Skeletal muscle cell (primary cell): ENCODE data around the gene SEPHS1.
"Not testable (repeated sequence)": the region's sequence is repeated elsewhere in the genome, so short reads cannot be mapped to it uniquely, and the experiment has no call there.

Experiments used
- DNase-seq: peaks from one replicate; pipeline ENCODE4 v3.0.0-alpha.2; 2010; ENCODE audit warnings: low read depth
- H3K4me3 ChIP-seq: 2 replicates; pipeline ENCODE4 v1.5.1; 2011; ENCODE audit warnings: low read depth, mild to moderate bottlenecking, control low read depth, low read length, moderate library complexity

SEPHS1 gene

DNA sequence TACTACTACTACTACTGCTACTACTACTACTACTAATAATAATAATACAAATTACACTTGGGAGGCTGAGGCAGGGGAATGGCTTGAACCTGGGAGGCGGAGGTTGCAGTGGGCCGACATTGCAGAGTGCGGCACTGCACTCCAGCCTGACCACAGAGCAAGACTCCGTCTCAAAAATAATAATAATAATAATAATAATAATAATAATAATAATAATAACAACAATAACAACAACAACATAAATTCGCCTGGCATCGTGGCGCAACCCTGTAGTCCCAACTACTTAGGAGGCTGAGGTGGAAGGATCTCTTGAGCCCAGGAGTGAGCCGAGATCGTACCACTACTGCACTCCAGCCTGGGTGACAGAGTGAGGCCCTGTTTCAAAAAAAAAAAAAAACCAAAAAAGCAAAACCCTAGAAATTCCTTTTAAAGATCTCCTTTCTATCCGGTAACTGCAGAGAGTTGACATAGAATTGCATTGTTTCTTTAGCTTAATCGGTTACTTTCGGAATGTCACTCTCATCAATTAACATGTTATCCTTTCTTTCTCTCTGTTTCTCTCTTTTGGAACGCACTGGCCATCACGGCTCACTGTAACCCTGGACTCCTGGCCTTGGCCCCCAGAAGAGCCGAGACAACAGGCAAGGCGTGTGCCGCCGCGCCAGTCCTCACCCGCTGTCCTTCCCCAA is 49.2 kb downstream of the SEPHS1 start:
- no peak for DNase-seq
- peak overlapping the region; percentile 70 for H3K4me3 ChIP-seq

DNA sequence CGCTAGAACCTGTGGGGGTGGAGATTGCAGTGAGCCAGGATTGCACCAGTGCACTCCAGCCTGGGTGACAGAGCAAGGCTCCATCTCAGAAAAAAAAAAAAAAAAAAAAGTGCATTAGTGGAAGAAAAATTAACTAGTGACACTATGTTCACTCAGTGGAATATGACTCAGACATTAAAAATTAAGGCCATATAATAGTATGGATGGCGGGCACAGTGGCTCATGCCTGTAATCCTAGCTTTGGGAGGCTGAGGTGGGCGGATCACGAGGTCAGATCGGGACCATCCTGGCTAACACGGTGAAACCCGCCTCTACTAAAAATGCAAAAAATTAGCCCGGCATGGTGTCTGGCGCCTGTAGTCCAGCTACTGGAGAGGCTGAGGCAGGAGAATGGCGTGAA is 51.6 kb downstream of the SEPHS1 start:
- H3K4me3 ChIP-seq: no peak overlapping the region
- DNase-seq: no peak

- DNase-seq: no peak
- H3K4me3 ChIP-seq: no peak overlapping the region
Observed at GRCh38 chr10:13294784-13295183, 53.3 kb downstream of the SEPHS1 start.

- no peak for DNase-seq
- H3K4me3 ChIP-seq: no peak overlapping the region
Observed at GRCh38 chr10:13291821-13292773, 56.0 kb downstream of the SEPHS1 start.

DNA sequence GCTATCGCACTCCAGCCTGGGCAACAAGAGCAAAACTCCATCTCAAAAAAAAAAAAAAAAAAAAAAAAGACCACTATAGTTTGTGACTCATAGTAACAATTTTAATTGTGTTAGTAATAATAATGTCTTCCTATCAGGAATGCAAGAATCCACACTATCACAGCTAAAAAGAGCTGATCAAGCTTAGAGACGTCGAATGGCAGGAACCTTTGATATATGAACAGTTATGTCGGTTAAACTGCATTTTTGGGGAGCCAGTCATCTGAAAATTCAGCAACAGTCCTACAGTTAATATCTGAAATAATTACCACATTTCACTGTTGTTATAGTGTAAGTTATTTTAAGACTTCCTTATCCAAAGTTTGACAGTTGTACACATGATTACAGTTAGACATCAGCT is 57.0 kb downstream of the SEPHS1 start:
- DNase-seq: no peak
- H3K4me3 ChIP-seq: no peak overlapping the region

GRCh38 chr10:13284050-13284449 is 64.0 kb downstream of the SEPHS1 start:
- no peak overlapping the region for H3K4me3 ChIP-seq
- DNase-seq: no peak

- DNase-seq, H3K4me3 ChIP-seq: not testable (repeated sequence)
Observed at GRCh38 chr10:13282348-13282747, 65.7 kb downstream of the SEPHS1 start.

DNA sequence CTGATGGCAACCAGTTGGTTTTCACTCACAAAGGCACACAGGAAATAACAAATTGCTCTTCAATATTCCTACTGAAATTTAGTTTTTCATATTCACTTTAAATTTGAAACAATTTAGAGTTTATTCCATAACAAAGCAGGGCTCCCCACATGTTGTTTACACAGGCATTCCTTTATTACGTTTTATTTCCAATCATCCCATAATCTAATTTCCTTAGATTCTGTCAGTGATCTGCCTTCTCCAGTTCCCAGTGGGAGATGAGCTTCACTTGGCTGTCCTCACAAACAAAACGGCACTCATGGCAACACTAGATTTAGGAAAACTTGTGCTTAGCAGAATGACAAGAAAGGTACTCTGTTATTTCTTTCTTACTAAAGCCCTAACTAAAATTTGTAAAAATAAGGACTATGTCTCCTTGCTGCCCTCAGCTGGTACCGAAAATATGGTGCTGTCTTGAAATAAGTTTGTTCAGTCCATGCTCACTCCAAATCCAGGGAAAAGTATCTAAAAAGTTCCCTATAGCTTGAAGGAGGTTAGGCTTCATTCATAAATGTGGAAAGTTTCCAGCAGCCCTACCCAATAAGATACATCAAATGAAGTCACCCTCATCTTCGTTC is 71.2 kb downstream of the SEPHS1 start:
- H3K4me3 ChIP-seq: no peak overlapping the region
- no peak for DNase-seq

DNA sequence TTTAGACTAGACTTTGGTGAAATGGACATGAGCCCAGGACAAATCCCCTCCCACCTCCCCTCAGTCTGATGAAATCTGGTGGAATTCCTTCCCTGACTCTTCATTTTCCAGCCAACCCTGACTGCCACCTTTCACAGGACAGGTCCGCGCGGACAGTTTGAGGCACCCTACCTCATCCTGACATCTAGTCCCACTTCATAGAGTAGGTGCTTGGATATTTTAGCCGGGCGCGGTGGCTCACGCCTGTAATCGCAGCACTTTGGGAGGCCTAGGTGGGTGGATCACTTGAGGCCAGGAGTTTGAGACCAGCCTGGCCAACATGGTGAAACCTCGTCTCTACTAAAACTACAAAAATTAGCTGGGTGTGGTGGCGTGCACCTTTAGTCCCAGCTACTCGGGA is 71.9 kb downstream of the SEPHS1 start:
- DNase-seq, H3K4me3 ChIP-seq: not testable (repeated sequence)

GRCh38 chr10:13272164-13272571 is 75.9 kb downstream of the SEPHS1 start:
- peak; percentile 31 for DNase-seq
- H3K4me3 ChIP-seq: no peak overlapping the region

GRCh38 chr10:13271552-13272163 is 76.4 kb downstream of the SEPHS1 start:
- no peak for DNase-seq
- H3K4me3 ChIP-seq: no peak overlapping the region

DNA sequence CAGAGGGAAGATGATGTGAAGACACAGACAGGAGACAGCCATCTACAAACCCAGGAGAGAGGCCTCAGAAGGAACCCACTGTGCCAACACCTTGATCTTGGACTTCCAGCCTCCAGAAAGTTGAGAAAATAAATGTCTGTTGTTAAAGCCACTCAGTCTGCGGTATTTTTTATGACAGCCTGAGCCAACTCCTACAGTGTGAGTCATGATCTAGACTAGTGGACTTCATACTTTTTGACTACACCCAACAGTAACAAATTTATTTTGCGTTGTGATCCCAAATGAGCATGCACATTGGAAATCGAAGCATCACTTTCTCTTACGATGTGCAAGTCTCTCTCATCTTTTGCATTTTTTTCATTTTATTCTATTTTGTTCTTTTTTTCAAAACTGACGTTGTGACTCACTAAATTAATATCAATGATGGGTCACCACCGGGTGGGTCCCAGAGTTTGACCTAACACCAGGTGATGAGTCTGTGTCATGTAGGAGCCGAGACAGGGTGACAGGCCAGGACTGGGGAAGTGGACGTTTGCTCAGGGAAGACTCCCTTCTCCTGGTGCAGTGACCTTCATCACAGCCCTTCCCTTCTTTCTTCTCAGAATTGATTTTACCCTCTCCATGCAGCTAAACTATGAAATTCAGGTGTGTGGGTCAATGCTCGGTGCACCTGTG is 77.1 kb downstream of the SEPHS1 start:
- H3K4me3 ChIP-seq: no peak overlapping the region
- DNase-seq: no peak

DNA sequence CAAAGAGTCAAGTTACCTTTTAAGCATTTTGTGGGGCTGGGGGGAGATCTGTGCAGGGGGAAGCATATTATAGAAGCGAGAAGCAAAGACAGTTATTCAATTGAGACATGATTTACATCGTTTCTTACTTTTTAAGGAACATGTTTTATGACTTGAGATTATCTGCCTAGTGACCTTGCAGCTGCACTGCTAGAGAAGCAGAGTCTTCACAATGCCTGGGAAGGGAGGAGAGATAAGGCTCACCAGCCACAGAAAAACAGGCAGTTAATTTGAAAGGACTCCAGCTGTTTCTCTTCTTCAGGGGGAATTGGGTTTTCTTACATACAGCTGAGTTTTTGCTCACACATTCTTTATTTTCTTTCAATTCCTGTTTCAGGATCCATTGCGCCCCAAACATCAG is 79.3 kb downstream of the SEPHS1 start:
- no peak for DNase-seq
- no peak overlapping the region for H3K4me3 ChIP-seq

DNA sequence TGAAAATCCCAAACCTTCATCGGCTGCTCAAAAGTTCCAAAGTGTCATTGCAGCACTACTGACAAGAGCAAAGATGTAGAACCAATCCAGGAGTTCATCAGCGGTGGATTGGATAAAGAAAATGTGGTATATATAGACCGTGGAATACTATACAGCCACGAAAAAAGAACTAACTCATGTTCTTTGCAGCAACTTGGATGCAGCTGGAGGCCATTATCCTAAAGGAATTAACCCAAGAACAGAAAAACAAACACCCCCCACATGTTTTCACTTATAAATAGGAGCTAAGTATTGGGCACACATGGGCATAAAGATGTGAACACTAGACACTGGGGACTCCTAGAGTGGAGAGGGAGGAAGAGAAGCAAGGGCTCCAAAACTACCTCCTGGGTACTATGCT is 79.8 kb downstream of the SEPHS1 start:
- DNase-seq: no peak
- no peak overlapping the region for H3K4me3 ChIP-seq
